GM23248 (cell line): ENCODE results near the gene CDY1B.
"Not testable (repeated sequence)": the region's sequence is repeated elsewhere in the genome, so short reads cannot be mapped to it uniquely, and the experiment has no call there.

Experiments used
- EZH2 ChIP-seq: fragments of 200-600 bp; sonication (generic); IDR thresholded peaks from 2 replicates; pipeline ENCODE4 v1.6.1; 2018; ENCODE audit warnings: antibody characterized with exemption, mild to moderate bottlenecking; ENCODE audit not compliant: insufficient read depth, poor library complexity, severe bottlenecking
- EZH2phosphoT487 ChIP-seq: fragments of 200-600 bp; sonication (generic); IDR thresholded peaks from 2 replicates; pipeline ENCODE4 v1.6.1; 2018; ENCODE audit warnings: antibody characterized with exemption, moderate library complexity, mild to moderate bottlenecking, low read depth; ENCODE audit not compliant: insufficient read depth

- TF ChIP-seq EZH2, EZH2phosphoT487: not testable (repeated sequence)
Observed at GRCh38 chrY:24043209-24043608, 4.6 kb downstream of the CDY1B start.
